ENCODE data around the gene ATP8B4. TPM values are rescaled to one million over a fixed set of nuclear protein-coding genes. Genes with fewer than 3 reads are reported as not detected.

The ATP8B4 gene
- total and polyA plus RNA-seq, 10 of the 15 experiments (the other 5 are each of a cell fraction or from before 2014, with no cell fraction given) = 0.02 to 0.94 (median 0.19) TPM

- no peak for TF ChIP-seq RAD21 (IDR thresholded peaks at IDR 0.05; ENCODE audit: insufficient read depth, low read depth, low read length)
- no peak for TF ChIP-seq ASH2L (IDR thresholded peaks at IDR 0.05; ENCODE audit: borderline replicate concordance, low read depth)
- TF ChIP-seq, protein P1, sequence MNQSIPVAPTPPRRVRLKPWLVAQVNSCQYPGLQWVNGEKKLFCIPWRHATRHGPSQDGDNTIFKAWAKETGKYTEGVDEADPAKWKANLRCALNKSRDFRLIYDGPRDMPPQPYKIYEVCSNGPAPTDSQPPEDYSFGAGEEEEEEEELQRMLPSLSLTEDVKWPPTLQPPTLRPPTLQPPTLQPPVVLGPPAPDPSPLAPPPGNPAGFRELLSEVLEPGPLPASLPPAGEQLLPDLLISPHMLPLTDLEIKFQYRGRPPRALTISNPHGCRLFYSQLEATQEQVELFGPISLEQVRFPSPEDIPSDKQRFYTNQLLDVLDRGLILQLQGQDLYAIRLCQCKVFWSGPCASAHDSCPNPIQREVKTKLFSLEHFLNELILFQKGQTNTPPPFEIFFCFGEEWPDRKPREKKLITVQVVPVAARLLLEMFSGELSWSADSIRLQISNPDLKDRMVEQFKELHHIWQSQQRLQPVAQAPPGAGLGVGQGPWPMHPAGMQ (IDR thresholded peaks at IDR 0.05; ENCODE audit: borderline replicate concordance) = no peak
- TF ChIP-seq GATAD2B (conservative IDR thresholded peaks at IDR 0.05; ENCODE audit: low read depth) = no peak
Observed at GRCh38 chr15:49908236-49908932, 210.6 kb downstream of the ATP8B4 start (continued).

- ChIA-PET CTCF (interaction anchor here (1.4 kb wide), 1 partner anchor 9 kb away, joined by 3 read pairs; no protein-coding TSS in a partner anchor), POLR2A (no interaction called here), SMC1A (ENCODE audit: uncharacterized antibody, unreplicated experiment) (no interaction called here), RAD21 (ENCODE audit: unreplicated experiment) (no interaction called here)
- no peaks in the 10 kb centered on the region; a peak in 1 of 4 replicates for H3K27me3 ChIP-seq (replicated peaks in 1 of 2; ENCODE audit: control insufficient read depth in 2 of 2, insufficient read depth in 2 of 2, low read length in 1 of 2)
- DNase-seq (ENCODE audit: low read depth, low spot score) (no peak), FAIRE-seq (no peak), ATAC-seq (no peak)
- WGBS (ENCODE audit: insufficient coverage, insufficient replicate concordance, low lambda C conversion rate, missing lambda C conversion rate) = 0% methylated on average over 1 of the region's 1 CpG
- H3K36me3 ChIP-seq (ENCODE audit: control insufficient read depth in 2 of 2, insufficient read depth in 2 of 2, low read length in 1 of 2) = no peaks in the 10 kb centered on the region
- in situ Hi-C loops (cut with MboI) = no loop called here
- H3K79me2 ChIP-seq (ENCODE audit: control insufficient read depth, insufficient read depth, low read length) = no peaks in the 10 kb centered on the region
- H3K4me3 ChIP-seq = no peak overlapping the region
- no peak overlapping the region for H3K4me2 ChIP-seq (ENCODE audit: control insufficient read depth, insufficient read depth)
- intact Hi-C loops (cut with micrococcal nuclease; ENCODE audit: unreplicated experiment) = no loop called here
- BruUV-seq (replicated peaks) = no TSS peak
- no peaks in the 10 kb centered on the region for H3K9me3 ChIP-seq (replicated peaks; ENCODE audit: control insufficient read depth, insufficient read depth, low read length)
- no peaks in the 10 kb centered on the region for H4K20me1 ChIP-seq (ENCODE audit: control insufficient read depth, insufficient read depth)
- H3K9ac ChIP-seq (ENCODE audit: control insufficient read depth, insufficient read depth, low read length) = no peak overlapping the region
- no peak overlapping the region for H2AFZ ChIP-seq (ENCODE audit: control insufficient read depth, low read depth, low read length)
- no peak overlapping the region for H3K27ac ChIP-seq (ENCODE audit: control insufficient read depth, insufficient read depth)
- no peaks in the 10 kb centered on the region for H3K4me1 ChIP-seq (ENCODE audit: control insufficient read depth, insufficient read depth, low read length)
- TF ChIP-seq RAD21 (IDR thresholded peaks at IDR 0.05; ENCODE audit: insufficient read depth, low read depth, low read length) = no peak
- TF ChIP-seq, protein P2, sequence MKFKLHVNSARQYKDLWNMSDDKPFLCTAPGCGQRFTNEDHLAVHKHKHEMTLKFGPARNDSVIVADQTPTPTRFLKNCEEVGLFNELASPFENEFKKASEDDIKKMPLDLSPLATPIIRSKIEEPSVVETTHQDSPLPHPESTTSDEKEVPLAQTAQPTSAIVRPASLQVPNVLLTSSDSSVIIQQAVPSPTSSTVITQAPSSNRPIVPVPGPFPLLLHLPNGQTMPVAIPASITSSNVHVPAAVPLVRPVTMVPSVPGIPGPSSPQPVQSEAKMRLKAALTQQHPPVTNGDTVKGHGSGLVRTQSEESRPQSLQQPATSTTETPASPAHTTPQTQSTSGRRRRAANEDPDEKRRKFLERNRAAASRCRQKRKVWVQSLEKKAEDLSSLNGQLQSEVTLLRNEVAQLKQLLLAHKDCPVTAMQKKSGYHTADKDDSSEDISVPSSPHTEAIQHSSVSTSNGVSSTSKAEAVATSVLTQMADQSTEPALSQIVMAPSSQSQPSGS (IDR thresholded peaks at IDR 0.05; ENCODE audit: low read length) = no peak
- TF ChIP-seq CBFB (IDR thresholded peaks at IDR 0.05; ENCODE audit: low read depth) = no peak
- no peak for TF ChIP-seq MYC (IDR thresholded peaks at IDR 0.05; ENCODE audit: insufficient read depth, insufficient read length, insufficient replicate concordance, low read length, severe bottlenecking)
- TF ChIP-seq FOXM1 (IDR thresholded peaks at IDR 0.05; ENCODE audit: low read depth, low read length) = no peak
- TF ChIP-seq NFYB (IDR thresholded peaks at IDR 0.05; ENCODE audit: insufficient read depth, low read depth, low read length) = no peak
- TF ChIP-seq ZBTB40 (IDR thresholded peaks at IDR 0.05; ENCODE audit: borderline replicate concordance) = no peak
- TF ChIP-seq ZNF384 (IDR thresholded peaks at IDR 0.05; ENCODE audit: borderline replicate concordance, low read depth, low read length) = no peak
- no peak for TF ChIP-seq ESRRA (IDR thresholded peaks at IDR 0.05; ENCODE audit: low read length)
- no peak for TF ChIP-seq TBL1XR1 (IDR thresholded peaks at IDR 0.05; ENCODE audit: low read depth, low read length)
- no peak for TF ChIP-seq ZBED1 (IDR thresholded peaks at IDR 0.05; ENCODE audit: borderline replicate concordance)
- TF ChIP-seq NR2C2 (IDR thresholded peaks at IDR 0.05; ENCODE audit: borderline replicate concordance, control insufficient read depth, insufficient read length, low read depth) = no peak
- TF ChIP-seq SMAD1 (IDR thresholded peaks at IDR 0.05; ENCODE audit: low read depth, partially characterized antibody) = no peak
Observed at GRCh38 chr15:49906966-49907365, 212.1 kb downstream of the ATP8B4 start.

All from GM12878 (cell line).